VCaP (cell line): Measurements from ENCODE around the gene ARHGEF10L.

ENCODE experiments used
- H3K27ac ChIP-seq: fragments of 450-650 bp; 2 replicates; pipeline ENCODE4 v1.5.1; 2017
- CTCF ChIP-seq: fragments of 450-650 bp; conservative IDR thresholded peaks from 2 replicates; pipeline ENCODE4 v1.5.1; 2017; ENCODE audit warnings: mild to moderate bottlenecking, moderate library complexity

Gene ARHGEF10L

GRCh38 chr1:17717594-17718535 is 178.4 kb downstream of the ARHGEF10L start:
- no peak for TF ChIP-seq CTCF
- no peak overlapping the region for H3K27ac ChIP-seq

GRCh38 chr1:17719874-17720273 is 180.4 kb downstream of the ARHGEF10L start:
- H3K27ac ChIP-seq: no peak overlapping the region
- no peak for TF ChIP-seq CTCF

GRCh38 chr1:17721444-17721843 is 181.9 kb downstream of the ARHGEF10L start:
- TF ChIP-seq CTCF: no peak
- no peak overlapping the region for H3K27ac ChIP-seq

- no peak for TF ChIP-seq CTCF
- no peak overlapping the region for H3K27ac ChIP-seq
Measured at GRCh38 chr1:17723684-17724083, 184.2 kb downstream of the ARHGEF10L start.

GRCh38 chr1:17724150-17724549 is 184.7 kb downstream of the ARHGEF10L start:
- H3K27ac ChIP-seq: no peak overlapping the region
- no peak for TF ChIP-seq CTCF

- no peak overlapping the region for H3K27ac ChIP-seq
- no peak for TF ChIP-seq CTCF
Measured at GRCh38 chr1:17725084-17725719, 185.7 kb downstream of the ARHGEF10L start.

GRCh38 chr1:17725811-17726582 is 186.5 kb downstream of the ARHGEF10L start:
- H3K27ac ChIP-seq: no peak overlapping the region
- TF ChIP-seq CTCF: 0 out of 2 replicates have a peak, but pooled peaks have one; percentile 5
